SJSA1 (cell line): ENCODE data around the gene POLR3K. TPM values are rescaled to one million over a fixed set of nuclear protein-coding genes. Genes with fewer than 3 reads are reported as not detected.
A peak's percentile ranks its signal among the peaks of the same experiment; 100 is the strongest.
"Not testable (repeated sequence)": the region's sequence is repeated elsewhere in the genome, so short reads cannot be mapped to it uniquely, and the experiment has no call there.

ENCODE experiments used
- DNase-seq, 2 experiments: peaks; one replicate each; pipeline ENCODE4 v3.0.0-alpha.2; 2015 to 2020; ENCODE audit warnings: low spot score in 2 of 2, low read depth in 1 of 2
- H3K27ac ChIP-seq: fragments of 250-450 bp; sonication (Bioruptor Pico); 2 replicates; pipeline ENCODE4 v1.5.1; 2020; ENCODE audit warnings: mild to moderate bottlenecking, moderate library complexity
- H3K27me3 ChIP-seq: fragments of 250-450 bp; sonication (Bioruptor Pico); replicated peaks from 2 replicates; pipeline ENCODE4 v1.5.1; 2020; ENCODE audit warnings: mild to moderate bottlenecking, moderate library complexity
- H3K36me3 ChIP-seq: fragments of 250-450 bp; sonication (Bioruptor Pico); 2 replicates; pipeline ENCODE4 v1.5.1; 2020; ENCODE audit warnings: mild to moderate bottlenecking
- H3K4me1 ChIP-seq: fragments of 250-450 bp; sonication (Bioruptor Pico); replicated peaks from 2 replicates; pipeline ENCODE4 v1.6.1; 2021; ENCODE audit warnings: mild to moderate bottlenecking
- H3K4me3 ChIP-seq: fragments of 250-450 bp; sonication (Bioruptor Pico); 2 replicates; pipeline ENCODE4 v1.5.1; 2020; ENCODE audit warnings: mild to moderate bottlenecking
- H3K9me3 ChIP-seq: fragments of 250-450 bp; sonication (Bioruptor Pico); replicated peaks from 2 replicates; pipeline ENCODE4 v1.5.1; 2020; ENCODE audit warnings: mild to moderate bottlenecking
- total RNA-seq: library from RNA; depleted of rRNA; stranded (reverse); fragments of >200 nt; shearing (Covaris generic); gene quantifications from 2 replicates; pipeline ENCODE4 v1.2.3, GENCODE V29; 2014

Gene POLR3K
- total RNA-seq, 1 experiment from 2014 or later: 10.1 TPM

DNA sequence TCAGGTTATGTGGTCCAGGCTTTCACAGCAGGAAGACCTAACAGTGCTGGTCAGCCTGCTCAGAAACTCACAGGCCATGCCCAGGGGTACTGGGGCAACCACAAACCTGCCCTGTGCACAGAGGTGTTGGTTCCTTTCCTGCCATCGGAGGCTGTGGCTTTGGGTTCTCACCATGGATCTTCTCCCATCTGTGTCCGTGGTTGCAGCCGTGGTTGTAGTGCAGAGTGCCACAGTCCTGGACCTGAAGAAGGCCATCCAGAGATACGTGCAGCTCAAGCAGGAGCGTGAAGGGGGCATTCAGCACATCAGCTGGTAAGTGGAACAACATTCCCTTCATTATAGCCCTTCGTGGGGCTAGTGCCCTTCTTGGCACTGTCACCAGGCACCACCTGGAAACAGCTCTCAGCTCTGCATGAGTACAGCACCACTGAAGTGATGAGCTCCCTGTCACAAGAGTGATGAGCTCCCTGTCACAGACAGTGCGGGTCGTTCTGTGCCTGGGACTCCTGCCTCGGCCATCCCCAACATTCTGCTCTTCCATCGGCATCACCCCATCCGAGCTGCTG lies 2.2 kb upstream of the POLR3K start:
- DNase-seq: no peak
- no peaks in the 10 kb centered on the region for H3K27me3 ChIP-seq
- no peak overlapping the region for H3K27ac ChIP-seq
- H3K36me3 ChIP-seq: peaks cover 71% of the 10 kb centered on the region
- peaks cover 4% of the 10 kb centered on the region for H3K4me1 ChIP-seq
- H3K9me3 ChIP-seq: no peaks in the 10 kb centered on the region
- no peak overlapping the region for H3K4me3 ChIP-seq

DNA sequence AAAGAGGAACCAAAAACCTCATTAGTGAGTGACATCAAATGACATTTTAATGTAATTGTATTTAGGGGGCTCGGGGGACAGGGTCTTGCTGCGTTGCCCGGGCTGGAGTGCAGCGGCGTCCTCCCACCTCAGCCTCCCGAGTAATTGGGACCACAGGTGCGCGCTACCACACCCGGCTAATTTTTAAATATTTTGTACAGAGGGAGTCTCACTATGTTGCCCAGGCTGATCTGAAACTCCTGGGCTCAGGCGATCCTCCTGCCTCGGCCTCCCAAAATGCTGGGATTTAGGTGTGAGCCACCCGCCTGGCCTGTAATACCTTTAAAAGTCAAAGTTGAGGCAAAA lies 801 bp upstream of the POLR3K start:
- DNase-seq: no peak
- Histone ChIP-seq H3K4me3 (peak overlapping the region; percentile 61), H3K27ac (no peak overlapping the region), H3K4me1 (peaks cover 4% of the 10 kb centered on the region), H3K27me3 (no peaks in the 10 kb centered on the region), H3K36me3 (peaks cover 65% of the 10 kb centered on the region), H3K9me3 (no peaks in the 10 kb centered on the region)

DNA sequence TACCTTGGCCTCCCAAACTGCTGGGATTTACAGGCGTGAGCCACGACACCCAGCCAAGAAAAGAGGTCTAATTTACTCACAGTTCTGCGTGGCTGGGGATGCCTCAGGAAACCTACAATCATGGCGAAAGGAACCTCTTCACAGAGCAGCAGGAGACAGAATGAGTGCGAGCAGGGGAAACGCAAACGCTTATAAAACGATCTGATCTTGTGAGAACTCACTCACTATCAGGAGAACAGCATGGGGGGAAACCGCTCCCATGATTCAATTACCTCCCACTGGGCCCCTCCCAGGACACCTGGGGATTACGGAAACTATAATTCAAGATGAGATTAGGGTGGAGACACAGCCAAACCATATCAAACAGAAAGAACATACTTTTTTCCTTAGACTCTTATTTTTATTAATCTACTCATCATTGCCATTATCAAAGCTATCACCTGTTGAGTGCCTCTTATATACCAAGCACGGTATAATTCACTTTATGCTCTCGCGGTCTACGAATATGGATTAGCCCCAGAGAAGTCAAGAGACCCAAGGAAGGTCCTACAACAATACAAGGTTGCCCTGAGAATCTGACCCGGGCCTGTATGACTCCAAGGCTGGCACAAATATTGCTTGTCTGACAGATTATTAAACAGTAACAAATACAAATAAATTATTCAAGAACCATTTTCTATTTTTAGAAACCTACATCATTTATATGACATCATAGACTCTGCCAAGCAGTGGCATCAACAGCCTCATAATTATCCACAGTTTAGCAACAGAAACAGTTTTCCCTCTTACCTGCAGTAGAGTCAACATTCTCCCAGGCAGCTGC lies 2.4 kb downstream of the POLR3K start:
- no peaks in the 10 kb centered on the region for H3K27me3 ChIP-seq
- H3K9me3 ChIP-seq: no peaks in the 10 kb centered on the region
- no peak overlapping the region for H3K27ac ChIP-seq
- H3K36me3 ChIP-seq: peaks cover 47% of the 10 kb centered on the region
- no peak for DNase-seq
- H3K4me3 ChIP-seq: no peak overlapping the region
- H3K4me1 ChIP-seq: peaks cover 4% of the 10 kb centered on the region

DNA sequence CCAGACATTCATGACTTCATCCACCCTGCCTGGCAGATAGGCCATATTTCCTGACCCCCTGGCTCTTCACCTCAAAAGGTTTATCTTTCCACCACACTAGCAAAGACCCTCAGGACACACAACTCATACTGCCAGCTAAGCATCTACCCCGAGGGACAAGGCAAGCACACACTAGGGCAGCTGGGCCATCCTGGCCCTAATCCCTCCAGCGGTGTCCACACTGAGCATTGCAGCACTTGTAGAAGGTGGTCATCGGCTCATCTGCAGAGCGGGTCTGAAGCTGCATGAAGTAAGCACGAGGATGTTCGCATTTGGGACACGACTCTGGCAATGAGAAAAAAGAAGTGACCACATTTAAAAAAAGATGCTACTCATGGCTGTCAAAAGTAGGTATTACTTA lies 6.2 kb downstream of the POLR3K start:
- peaks cover 44% of the 10 kb centered on the region for H3K36me3 ChIP-seq
- no peak for DNase-seq
- H3K27ac ChIP-seq: no peak overlapping the region

DNA sequence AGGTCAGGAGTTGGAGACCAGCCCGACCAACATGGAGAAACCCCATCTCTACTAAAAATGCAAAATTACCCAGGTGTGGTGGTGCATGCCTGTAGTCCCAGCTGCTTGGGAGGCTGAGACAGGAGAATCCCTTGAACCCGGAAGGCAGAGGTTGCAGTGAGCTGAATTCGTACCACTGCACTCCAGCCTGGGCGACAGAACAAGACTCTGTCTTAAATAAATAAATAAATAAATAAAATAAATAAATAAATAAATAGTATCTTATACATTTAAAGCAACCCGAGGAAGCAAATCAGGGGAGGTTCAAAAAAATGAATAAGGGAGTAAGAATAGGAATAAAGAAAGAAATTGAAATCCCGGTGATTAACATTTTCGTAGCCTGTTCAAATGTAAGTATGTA lies 6.9 kb downstream of the POLR3K start:
- H3K27ac ChIP-seq, H3K4me3 ChIP-seq, H3K27me3 ChIP-seq, H3K9me3 ChIP-seq, DNase-seq, H3K4me1 ChIP-seq: not testable (repeated sequence)
- H3K36me3 ChIP-seq: peaks cover 43% of the 10 kb centered on the region

More for the DNA sequence above, 6.2 kb downstream of the POLR3K start:
- H3K4me3 ChIP-seq: no peak overlapping the region
- H3K4me1 ChIP-seq: no peaks in the 10 kb centered on the region
- no peaks in the 10 kb centered on the region for H3K9me3 ChIP-seq
- no peaks in the 10 kb centered on the region for H3K27me3 ChIP-seq

DNA sequence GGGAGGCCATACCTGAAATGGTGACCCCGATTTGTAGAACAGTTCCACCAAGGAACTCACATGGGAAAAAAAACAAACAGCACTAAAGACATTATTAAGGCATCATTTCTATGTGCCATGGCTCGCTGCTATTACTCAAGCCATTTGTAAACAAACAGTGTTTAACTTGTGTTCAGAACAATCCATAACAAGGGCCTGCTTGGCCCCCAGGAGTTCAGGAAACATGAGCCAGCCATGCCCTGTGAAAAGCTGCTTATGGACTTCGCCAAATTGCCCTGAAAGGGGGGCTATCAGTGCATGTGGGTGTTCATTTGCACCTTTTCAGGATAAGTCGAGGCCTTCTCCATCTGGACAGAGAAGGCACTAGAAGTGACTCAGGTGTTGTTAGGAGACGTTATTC lies 8.0 kb downstream of the POLR3K start:
- Histone ChIP-seq H3K9me3 (no peaks in the 10 kb centered on the region), H3K36me3 (peaks cover 32% of the 10 kb centered on the region), H3K27me3 (no peaks in the 10 kb centered on the region), H3K27ac (no peak overlapping the region), H3K4me1 (no peaks in the 10 kb centered on the region), H3K4me3 (no peak overlapping the region)
- no peak for DNase-seq

DNA sequence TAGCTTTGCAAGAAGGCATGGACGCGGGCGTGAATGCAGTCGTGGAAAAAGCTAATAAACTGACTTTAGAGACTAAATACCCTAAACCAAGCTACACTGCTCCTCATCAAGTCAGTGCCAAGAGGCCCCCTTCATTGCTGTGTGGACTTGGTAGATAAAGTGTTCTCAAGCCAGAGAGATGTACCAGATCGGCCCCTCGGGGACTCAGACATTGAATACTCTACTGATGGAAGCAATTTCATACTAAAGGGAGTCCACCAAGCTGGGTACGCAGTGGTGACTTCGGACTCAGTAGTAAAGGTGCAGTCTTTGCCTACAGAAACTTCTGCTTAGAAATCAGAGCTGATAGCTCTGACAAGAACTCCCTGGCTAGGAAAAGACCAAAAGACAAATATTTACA lies 8.8 kb downstream of the POLR3K start:
- Histone ChIP-seq H3K36me3 (peaks cover 26% of the 10 kb centered on the region), H3K27ac (no peak overlapping the region), H3K9me3 (no peaks in the 10 kb centered on the region), H3K4me3 (no peak overlapping the region), H3K27me3 (no peaks in the 10 kb centered on the region), H3K4me1 (no peaks in the 10 kb centered on the region)
- no peak for DNase-seq

DNA sequence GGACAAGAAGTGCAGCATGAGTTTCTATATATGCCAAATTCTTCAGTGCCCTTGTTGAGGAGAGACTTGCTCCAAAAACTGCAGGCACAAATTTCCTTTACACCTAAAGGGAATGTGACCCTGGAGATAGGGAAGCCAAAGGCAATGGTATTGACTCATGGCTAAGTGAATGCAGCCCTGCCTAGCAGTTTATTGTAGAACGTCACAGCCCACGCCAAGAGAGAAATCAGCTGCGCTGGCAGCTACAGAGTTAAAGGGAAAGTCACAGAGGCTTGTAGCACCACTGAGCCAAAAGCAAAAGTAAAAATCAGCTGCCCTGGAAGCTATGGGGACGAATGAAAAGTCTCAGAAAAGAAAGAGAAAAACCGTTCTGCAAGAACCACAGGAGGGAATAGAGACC lies 10.1 kb downstream of the POLR3K start:
- no peaks in the 10 kb centered on the region for H3K27me3 ChIP-seq
- DNase-seq: no peak
- peaks cover 25% of the 10 kb centered on the region for H3K36me3 ChIP-seq
- H3K27ac ChIP-seq: no peak overlapping the region
- no peaks in the 10 kb centered on the region for H3K9me3 ChIP-seq
- H3K4me3 ChIP-seq: no peak overlapping the region
- H3K4me1 ChIP-seq: no peaks in the 10 kb centered on the region

DNA sequence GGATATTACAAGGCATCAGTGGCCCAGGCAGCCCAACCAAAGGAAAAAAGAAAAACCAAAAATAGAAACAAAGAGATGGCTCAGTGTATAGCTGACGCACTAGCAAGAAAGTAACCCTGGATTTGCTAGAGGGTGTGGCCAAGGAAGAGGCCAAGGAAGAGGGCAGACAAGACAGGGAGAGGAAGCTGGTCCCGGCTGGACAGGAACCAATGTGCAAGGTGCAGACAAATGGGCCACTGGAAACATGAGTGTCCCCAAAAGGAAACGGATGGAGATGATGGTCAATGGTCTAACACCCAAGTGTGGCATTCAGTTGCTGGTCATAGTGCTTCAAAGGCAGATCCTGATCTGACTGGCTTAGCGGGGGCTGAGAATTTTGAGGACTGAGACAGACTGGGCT lies 10.7 kb downstream of the POLR3K start:
- peaks cover 21% of the 10 kb centered on the region for H3K36me3 ChIP-seq
- H3K9me3 ChIP-seq: no peaks in the 10 kb centered on the region
- H3K27ac ChIP-seq: no peak overlapping the region
- no peak overlapping the region for H3K4me3 ChIP-seq
- no peaks in the 10 kb centered on the region for H3K4me1 ChIP-seq
- H3K27me3 ChIP-seq: no peaks in the 10 kb centered on the region
- no peak for DNase-seq

DNA sequence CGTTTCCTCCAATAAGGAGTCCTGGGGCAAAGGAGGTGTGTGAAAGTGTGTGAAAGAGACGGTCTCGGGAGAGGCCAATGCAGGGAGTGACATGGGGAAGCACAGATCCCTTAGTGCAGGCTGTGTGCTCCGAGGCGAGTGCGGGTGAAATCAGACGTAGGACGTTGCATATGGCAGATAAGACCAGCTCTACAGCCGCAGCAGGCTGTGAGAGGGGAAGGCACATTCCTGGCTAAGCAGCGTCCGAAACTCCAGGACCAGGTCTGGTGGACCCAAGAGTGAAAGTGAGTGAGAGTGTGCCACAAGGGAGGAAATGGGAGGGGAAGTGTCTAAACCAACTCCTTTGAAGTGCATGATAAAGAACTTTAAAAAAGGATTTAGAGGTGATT lies 11.3 kb downstream of the POLR3K start:
- Histone ChIP-seq H3K27ac (no peak overlapping the region), H3K4me3 (no peak overlapping the region), H3K4me1 (no peaks in the 10 kb centered on the region), H3K9me3 (no peaks in the 10 kb centered on the region), H3K27me3 (no peaks in the 10 kb centered on the region), H3K36me3 (peaks cover 17% of the 10 kb centered on the region)
- peak in 1 of 2 experiments; percentile 16 for DNase-seq

DNA sequence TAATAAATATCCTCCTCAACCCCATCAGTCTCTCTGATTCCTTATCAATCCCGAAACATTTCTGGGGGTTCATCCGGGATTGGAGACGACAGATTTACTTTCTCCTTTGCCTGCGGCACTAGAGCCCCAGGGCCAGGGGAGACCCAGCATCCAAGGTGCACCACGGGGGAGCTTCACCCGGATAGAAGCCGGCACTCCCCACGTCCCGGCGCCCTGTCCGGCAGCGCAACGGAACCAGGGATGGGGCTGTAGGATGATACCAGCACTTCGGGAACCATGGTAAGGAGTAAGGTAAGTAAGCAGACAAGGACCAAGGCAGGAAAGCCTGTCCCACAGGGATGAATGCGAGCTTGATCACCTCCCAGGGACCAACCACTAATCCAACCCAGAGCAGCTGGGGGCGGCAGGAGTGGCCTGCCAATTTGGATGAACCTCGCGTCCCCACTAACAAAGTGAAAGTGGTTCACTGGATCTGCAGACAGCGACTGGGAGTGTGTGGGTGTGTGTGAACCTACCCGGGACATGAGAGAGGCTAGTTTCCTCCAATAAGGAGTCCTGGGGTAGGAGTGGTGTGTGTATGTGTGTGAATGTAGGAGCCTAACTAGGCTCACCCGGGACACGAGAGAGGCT lies 11.9 kb downstream of the POLR3K start:
- Histone ChIP-seq H3K4me1 (no peaks in the 10 kb centered on the region), H3K27ac (no peak overlapping the region), H3K9me3 (no peaks in the 10 kb centered on the region), H3K4me3 (no peak overlapping the region), H3K27me3 (no peaks in the 10 kb centered on the region), H3K36me3 (peaks cover 13% of the 10 kb centered on the region)
- DNase-seq: no peak

DNA sequence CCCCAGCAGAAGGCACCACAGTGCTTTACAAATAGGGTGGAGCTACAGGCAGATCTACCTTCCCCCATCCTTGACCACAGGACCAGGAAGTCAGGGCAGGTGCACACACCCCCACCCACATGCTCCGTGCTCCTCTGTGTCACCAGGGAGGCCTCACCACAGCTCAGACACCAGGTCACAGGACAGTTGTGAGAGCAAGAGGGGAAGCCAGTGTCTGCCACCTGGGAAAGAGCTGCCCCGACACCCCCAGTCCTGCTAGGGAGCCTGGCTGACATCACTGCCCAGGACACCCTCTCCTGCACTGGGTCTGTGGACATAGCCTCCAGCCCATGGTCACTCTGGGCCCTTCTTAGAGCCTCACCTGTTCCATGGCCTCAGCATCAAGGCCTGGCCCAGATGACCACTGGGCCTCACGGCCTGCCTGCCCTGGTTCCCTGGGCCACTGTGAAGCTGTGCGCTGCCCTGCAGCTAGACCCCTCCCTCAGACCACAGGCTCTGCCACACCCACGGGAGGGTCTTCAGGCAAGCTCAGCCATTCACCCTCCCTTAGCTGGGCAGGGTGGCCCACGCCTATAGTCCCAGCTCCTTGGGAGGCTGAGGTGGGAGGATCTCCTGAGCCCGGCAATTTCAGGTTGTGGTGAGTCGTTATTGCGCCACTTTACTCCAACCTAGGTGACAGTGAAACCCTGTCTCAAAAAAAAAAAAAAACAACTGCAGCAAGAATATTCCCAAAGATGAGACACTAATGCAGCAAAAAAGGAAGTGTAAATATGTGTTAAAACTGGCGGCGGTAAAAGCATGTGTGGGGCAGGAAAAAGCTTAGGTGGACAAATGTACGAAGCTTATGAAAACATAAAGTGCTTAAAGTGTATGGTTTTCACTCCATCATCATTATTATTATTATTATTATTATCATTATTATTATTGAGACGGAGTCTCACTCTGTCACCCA lies 14.2 kb downstream of the POLR3K start:
- H3K36me3 ChIP-seq: peaks cover 7% of the 10 kb centered on the region
- H3K4me1 ChIP-seq: no peaks in the 10 kb centered on the region
- no peak for DNase-seq
- H3K27ac ChIP-seq: no peak overlapping the region
- no peak overlapping the region for H3K4me3 ChIP-seq
- H3K9me3 ChIP-seq: no peaks in the 10 kb centered on the region
- no peaks in the 10 kb centered on the region for H3K27me3 ChIP-seq

DNA sequence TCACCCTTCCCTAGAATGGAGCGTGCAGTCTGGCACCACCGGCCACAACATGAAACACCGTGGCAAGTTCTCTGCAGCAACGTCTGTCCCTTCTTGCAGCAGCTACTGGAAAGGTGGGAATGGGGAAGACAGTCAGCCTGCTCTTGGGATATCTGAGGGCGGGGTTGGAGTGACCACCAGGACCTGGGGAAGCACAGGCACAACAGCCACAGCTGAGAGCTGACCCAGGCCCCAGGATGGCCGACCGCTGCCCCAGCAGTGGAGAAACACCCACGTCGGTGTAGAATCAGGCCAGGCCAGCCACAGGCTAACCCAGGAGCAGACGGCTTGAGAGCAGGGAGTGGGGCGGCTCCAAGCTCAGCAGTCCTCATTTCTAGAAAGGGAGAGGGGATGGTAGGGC lies 15.2 kb downstream of the POLR3K start:
- not testable (repeated sequence) for H3K4me1 ChIP-seq, H3K36me3 ChIP-seq, H3K27ac ChIP-seq, H3K9me3 ChIP-seq, DNase-seq, H3K27me3 ChIP-seq, H3K4me3 ChIP-seq
